ENCODE results near the gene TCF12. TPM values are rescaled to one million over a fixed set of nuclear protein-coding genes. Genes with fewer than 3 reads are reported as not detected.
"Not testable (repeated sequence)": the region's sequence is repeated elsewhere in the genome, so short reads cannot be mapped to it uniquely, and the experiment has no call there.

TCF12 gene
- total RNA-seq, 1 donor from 2014 or later = 93.0 TPM

GRCh38 chr15:56948000-56948763 lies 29.7 kb downstream of the TCF12 start:
- no peaks in the 10 kb centered on the region for H3K27me3 ChIP-seq (ENCODE audit: low read depth)
- intact Hi-C loops (cut with DNase I) = no loop called here
- no peak overlapping the region for H3K4me3 ChIP-seq
- TF ChIP-seq, protein P1, sequence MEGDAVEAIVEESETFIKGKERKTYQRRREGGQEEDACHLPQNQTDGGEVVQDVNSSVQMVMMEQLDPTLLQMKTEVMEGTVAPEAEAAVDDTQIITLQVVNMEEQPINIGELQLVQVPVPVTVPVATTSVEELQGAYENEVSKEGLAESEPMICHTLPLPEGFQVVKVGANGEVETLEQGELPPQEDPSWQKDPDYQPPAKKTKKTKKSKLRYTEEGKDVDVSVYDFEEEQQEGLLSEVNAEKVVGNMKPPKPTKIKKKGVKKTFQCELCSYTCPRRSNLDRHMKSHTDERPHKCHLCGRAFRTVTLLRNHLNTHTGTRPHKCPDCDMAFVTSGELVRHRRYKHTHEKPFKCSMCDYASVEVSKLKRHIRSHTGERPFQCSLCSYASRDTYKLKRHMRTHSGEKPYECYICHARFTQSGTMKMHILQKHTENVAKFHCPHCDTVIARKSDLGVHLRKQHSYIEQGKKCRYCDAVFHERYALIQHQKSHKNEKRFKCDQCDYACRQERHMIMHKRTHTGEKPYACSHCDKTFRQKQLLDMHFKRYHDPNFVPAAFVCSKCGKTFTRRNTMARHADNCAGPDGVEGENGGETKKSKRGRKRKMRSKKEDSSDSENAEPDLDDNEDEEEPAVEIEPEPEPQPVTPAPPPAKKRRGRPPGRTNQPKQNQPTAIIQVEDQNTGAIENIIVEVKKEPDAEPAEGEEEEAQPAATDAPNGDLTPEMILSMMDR (IDR thresholded peaks at IDR 0.05) = no peak
- ATAC-seq = no peak
- no peaks in the 10 kb centered on the region for H3K36me3 ChIP-seq
- peaks cover 10% of the 10 kb centered on the region for H3K9me3 ChIP-seq
- DNase-seq = no peak
- no peaks in the 10 kb centered on the region for H3K4me1 ChIP-seq
- no peak overlapping the region for H3K27ac ChIP-seq

DNA sequence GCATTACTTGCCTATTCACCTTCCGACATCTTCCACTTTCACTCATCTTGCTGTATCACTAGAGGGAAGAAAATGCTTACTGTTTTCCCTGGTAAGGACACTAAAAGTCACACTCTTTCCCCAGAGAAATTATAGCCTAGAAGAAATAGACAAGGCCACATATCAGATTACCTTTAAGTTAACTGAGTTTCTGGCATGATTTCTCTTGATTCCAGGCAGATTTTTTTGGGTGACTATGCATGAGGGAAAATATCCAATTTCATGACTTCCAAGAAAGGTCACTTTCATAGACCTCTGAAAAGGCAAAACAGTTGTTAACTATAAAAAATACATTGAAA lies 30.3 kb downstream of the TCF12 start:
- Histone ChIP-seq H3K4me1 (no peaks in the 10 kb centered on the region), H3K27me3 (ENCODE audit: low read depth) (no peaks in the 10 kb centered on the region), H3K36me3 (no peaks in the 10 kb centered on the region), H3K27ac (no peak overlapping the region), H3K4me3 (no peak overlapping the region), H3K9me3 (peaks cover 10% of the 10 kb centered on the region)
- intact Hi-C loops (cut with DNase I) = no loop called here
- ATAC-seq (no peak), DNase-seq (no peak)
- TF ChIP-seq, protein P1 (IDR thresholded peaks at IDR 0.05) = no peak

GRCh38 chr15:56950979-56951378 lies 32.5 kb downstream of the TCF12 start:
- Histone ChIP-seq H3K9me3 (peaks cover 10% of the 10 kb centered on the region), H3K4me3 (no peak overlapping the region), H3K4me1 (no peaks in the 10 kb centered on the region), H3K27ac (no peak overlapping the region), H3K27me3 (ENCODE audit: low read depth) (no peaks in the 10 kb centered on the region), H3K36me3 (no peaks in the 10 kb centered on the region)
- intact Hi-C loops (cut with DNase I) = no loop called here
- TF ChIP-seq, protein P1 (IDR thresholded peaks at IDR 0.05) = no peak
- ATAC-seq (no peak), DNase-seq (no peak)

GRCh38 chr15:56953790-56954189 lies 35.3 kb downstream of the TCF12 start:
- Histone ChIP-seq H3K36me3 (no peaks in the 10 kb centered on the region), H3K9me3 (peaks cover 15% of the 10 kb centered on the region), H3K27ac (no peak overlapping the region), H3K4me3 (no peak overlapping the region), H3K4me1 (no peaks in the 10 kb centered on the region), H3K27me3 (ENCODE audit: low read depth) (no peaks in the 10 kb centered on the region)
- intact Hi-C loops (cut with DNase I) = no loop called here
- no peak for ATAC-seq
- no peak for DNase-seq
- TF ChIP-seq, protein P1 (IDR thresholded peaks at IDR 0.05) = no peak

DNA sequence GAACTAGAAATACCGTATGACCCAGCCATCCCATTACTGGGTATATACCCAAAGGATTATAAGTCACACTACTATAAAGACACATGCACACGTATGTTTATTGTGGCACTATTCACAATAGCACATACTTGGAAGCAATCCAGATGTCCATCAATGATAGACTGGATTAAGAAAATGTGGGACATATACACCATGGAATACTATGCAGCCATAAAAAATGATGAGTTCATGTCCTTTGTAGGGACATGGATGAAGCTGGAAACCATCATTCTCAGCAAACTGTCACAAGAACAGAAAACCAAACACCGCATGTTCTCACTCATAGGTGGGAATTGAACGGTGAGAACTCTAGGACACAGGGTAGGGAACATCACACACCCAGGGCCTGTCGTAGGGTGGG lies 36.6 kb downstream of the TCF12 start:
- ATAC-seq; H3K4me1 ChIP-seq; H3K36me3 ChIP-seq; H3K27ac ChIP-seq; H3K4me3 ChIP-seq; DNase-seq; H3K27me3 ChIP-seq (ENCODE audit: low read depth); intact Hi-C loops (cut with DNase I): not testable (repeated sequence)
- H3K9me3 ChIP-seq = peaks cover 15% of the 10 kb centered on the region

GRCh38 chr15:56956538-56956937 lies 38.1 kb downstream of the TCF12 start:
- Histone ChIP-seq H3K9me3 (peaks cover 15% of the 10 kb centered on the region), H3K36me3 (no peaks in the 10 kb centered on the region)
- TF ChIP-seq, protein P1 (IDR thresholded peaks at IDR 0.05) = no peak

More at GRCh38 chr15:56956538-56956937, 38.1 kb downstream of the TCF12 start:
- intact Hi-C loops (cut with DNase I) = no loop called here
- ATAC-seq (no peak), DNase-seq (no peak)
- no peak overlapping the region for H3K27ac ChIP-seq
- H3K27me3 ChIP-seq (ENCODE audit: low read depth) = no peaks in the 10 kb centered on the region
- no peak overlapping the region for H3K4me3 ChIP-seq
- no peaks in the 10 kb centered on the region for H3K4me1 ChIP-seq
